PC-9 (cell line): Measurements from ENCODE around the gene CADM1. TPM values are rescaled to one million over a fixed set of nuclear protein-coding genes. Genes with fewer than 3 reads are reported as not detected.
A peak's percentile ranks its signal among the peaks of the same experiment; 100 is the strongest.

ENCODE experiments used
- BruUV-seq: library from RNA; stranded (reverse); fragments of 400-500 nt; replicated peaks from 2 replicates; lab custom pipeline; 2021; lab: Mats Ljungman, UMichigan
- CTCF ChIA-PET: fragments of 300-600 bp; sonication (Branson Sonifier 250); formaldehyde crosslinking; loops from one replicate; lab custom pipeline; 2022; ENCODE audit warnings: antibody characterized with exemption; lab: Charles Lee
- POLR2A ChIA-PET: fragments of 300-600 bp; sonication (Branson Sonifier 250); formaldehyde crosslinking; loops from one replicate; lab custom pipeline; 2022; ENCODE audit warnings: antibody characterized with exemption; ENCODE audit not compliant: unreplicated experiment; lab: Charles Lee
- DNase-seq, 2 experiments: peaks; one replicate each; pipeline versions ENCODE4 v3.0.0 to v3.0.0-alpha.2; 2015 to 2022; ENCODE audit warnings: mixed read lengths in 1 of 2
- H2AFZ ChIP-seq: fragments of 200-600 bp; sonication (generic); 2 replicates; pipeline ENCODE4 v1.8.1; 2017; ENCODE audit warnings: antibody characterized with exemption
- H3F3A ChIP-seq: fragments of 200-600 bp; sonication (generic); 2 replicates; pipeline ENCODE4 v1.8.1; 2017; ENCODE audit warnings: antibody characterized with exemption, mild to moderate bottlenecking, low read depth; ENCODE audit not compliant: insufficient read depth
- H3K27ac ChIP-seq: fragments of 200-600 bp; sonication (generic); 2 replicates; pipeline ENCODE4 v1.6.1; 2016; ENCODE audit warnings: mixed run types
- H3K27me3 ChIP-seq: fragments of 200-600 bp; sonication (generic); 2 replicates; pipeline ENCODE4 v1.6.1; 2016; ENCODE audit warnings: low read depth, mixed run types; ENCODE audit not compliant: insufficient read depth
- H3K36me3 ChIP-seq: fragments of 200-600 bp; sonication (generic); 2 replicates; pipeline ENCODE4 v1.6.1; 2016; ENCODE audit warnings: low read depth, mixed run types
- H3K4me1 ChIP-seq: fragments of 200-600 bp; sonication (generic); replicated peaks from 2 replicates; pipeline ENCODE4 v1.6.1; 2016; ENCODE audit warnings: mixed run types; ENCODE audit not compliant: insufficient read depth
- H3K4me2 ChIP-seq: fragments of 200-600 bp; sonication (generic); 2 replicates; pipeline ENCODE4 v1.6.1; 2017; ENCODE audit warnings: mixed run types
- H3K4me3 ChIP-seq: fragments of 200-600 bp; sonication (generic); 2 replicates; pipeline ENCODE4 v1.6.1; 2016; ENCODE audit warnings: mixed run types
- H3K79me2 ChIP-seq: fragments of 200-600 bp; sonication (generic); 2 replicates; pipeline ENCODE4 v1.6.1; 2017; ENCODE audit warnings: low read depth, mixed run types
- H3K9me2 ChIP-seq: fragments of 200-600 bp; sonication (generic); 2 replicates; pipeline ENCODE4 v1.8.1; 2017; ENCODE audit warnings: mild to moderate bottlenecking; ENCODE audit not compliant: insufficient read depth
- H3K9me3 ChIP-seq: fragments of 200-600 bp; sonication (generic); 2 replicates; pipeline ENCODE4 v1.8.1; 2016; ENCODE audit warnings: low read depth; ENCODE audit not compliant: insufficient read depth
- H4K20me1 ChIP-seq: fragments of 200-600 bp; sonication (generic); 2 replicates; pipeline ENCODE4 v1.8.1; 2017; ENCODE audit not compliant: insufficient read depth
- EZH2 ChIP-seq: fragments of 200-600 bp; sonication (generic); IDR thresholded peaks from 2 replicates; pipeline ENCODE4 v1.8.0; 2017; ENCODE audit warnings: antibody characterized with exemption, low read depth
- intact Hi-C: fragments of 100-400 bp; cut with micrococcal nuclease; formaldehyde crosslinking; loops from one replicate; pipeline ENCODE4 v1.10.0; 2022; ENCODE audit not compliant: unreplicated experiment
- total RNA-seq: library from RNA; stranded (reverse); gene quantifications from 2 replicates; pipeline ENCODE4 v1.2.3, GENCODE V29; 2021
- TF ChIP-seq, protein P1 (sequence below): fragments of 200-600 bp; sonication (generic); conservative IDR thresholded peaks from 2 replicates; pipeline ENCODE4 v1.6.1; 2017; ENCODE audit warnings: mixed run types, antibody characterized with exemption, mild to moderate bottlenecking, moderate library complexity

The CADM1 gene
- total RNA-seq, 1 experiment from 2014 or later: not detected

DNA sequence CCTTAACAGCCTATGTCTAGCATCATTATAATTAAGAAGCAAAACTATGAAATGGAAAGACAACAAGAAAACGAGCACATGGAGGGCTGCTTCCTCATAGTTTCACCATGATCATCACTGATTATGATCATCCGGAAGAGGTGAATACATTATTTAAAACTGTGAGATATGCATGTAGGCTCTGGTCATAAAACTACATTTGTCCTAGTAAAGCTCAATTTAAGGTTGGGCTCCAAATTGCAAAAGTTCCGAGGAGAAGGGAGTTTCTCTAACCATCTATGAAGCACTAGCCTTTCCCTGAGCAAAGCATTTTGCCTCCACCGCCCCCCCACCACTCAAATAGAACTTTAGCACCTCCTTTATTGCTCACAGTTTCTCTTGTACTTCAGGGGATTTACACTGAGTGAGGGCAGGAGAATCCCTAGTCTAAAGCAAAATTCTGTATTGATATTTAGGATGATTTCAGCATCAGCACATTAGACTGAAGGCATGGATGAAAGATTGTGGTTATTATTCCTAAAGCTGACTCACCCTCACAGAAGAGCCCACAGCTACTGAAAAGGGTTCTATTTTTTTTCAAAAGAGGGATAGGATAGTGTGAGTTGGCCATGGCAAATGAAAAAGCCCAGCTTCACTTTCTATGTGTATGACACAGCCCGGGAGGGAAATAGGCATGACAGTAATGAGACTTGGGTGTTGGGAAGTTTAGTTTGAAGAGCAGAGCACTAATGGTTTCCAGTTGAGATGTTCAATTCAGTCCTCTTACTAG, 203.4 kb downstream of the CADM1 start:
- BruUV-seq: no TSS peak
- no peak overlapping the region for H2AFZ ChIP-seq
- no peak overlapping the region for H3K4me2 ChIP-seq
- DNase-seq: no peak
- H3K4me1 ChIP-seq: no peaks in the 10 kb centered on the region
- H3K27me3 ChIP-seq: no peaks in the 10 kb centered on the region
- intact Hi-C loops: no loop called here
- no peak overlapping the region for H3K27ac ChIP-seq
- no peaks in the 10 kb centered on the region for H3K36me3 ChIP-seq
- ChIA-PET POLR2A (no interaction called here), CTCF (no interaction called here)
- H3K9me3 ChIP-seq: no peaks in the 10 kb centered on the region
- H3K4me3 ChIP-seq: no peak overlapping the region
- H4K20me1 ChIP-seq: no peaks in the 10 kb centered on the region
- H3F3A ChIP-seq: no peaks in the 10 kb centered on the region
- TF ChIP-seq, protein P1, sequence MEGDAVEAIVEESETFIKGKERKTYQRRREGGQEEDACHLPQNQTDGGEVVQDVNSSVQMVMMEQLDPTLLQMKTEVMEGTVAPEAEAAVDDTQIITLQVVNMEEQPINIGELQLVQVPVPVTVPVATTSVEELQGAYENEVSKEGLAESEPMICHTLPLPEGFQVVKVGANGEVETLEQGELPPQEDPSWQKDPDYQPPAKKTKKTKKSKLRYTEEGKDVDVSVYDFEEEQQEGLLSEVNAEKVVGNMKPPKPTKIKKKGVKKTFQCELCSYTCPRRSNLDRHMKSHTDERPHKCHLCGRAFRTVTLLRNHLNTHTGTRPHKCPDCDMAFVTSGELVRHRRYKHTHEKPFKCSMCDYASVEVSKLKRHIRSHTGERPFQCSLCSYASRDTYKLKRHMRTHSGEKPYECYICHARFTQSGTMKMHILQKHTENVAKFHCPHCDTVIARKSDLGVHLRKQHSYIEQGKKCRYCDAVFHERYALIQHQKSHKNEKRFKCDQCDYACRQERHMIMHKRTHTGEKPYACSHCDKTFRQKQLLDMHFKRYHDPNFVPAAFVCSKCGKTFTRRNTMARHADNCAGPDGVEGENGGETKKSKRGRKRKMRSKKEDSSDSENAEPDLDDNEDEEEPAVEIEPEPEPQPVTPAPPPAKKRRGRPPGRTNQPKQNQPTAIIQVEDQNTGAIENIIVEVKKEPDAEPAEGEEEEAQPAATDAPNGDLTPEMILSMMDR: no peak
- no peak for TF ChIP-seq EZH2
- no peaks in the 10 kb centered on the region for H3K79me2 ChIP-seq
- no peaks in the 10 kb centered on the region for H3K9me2 ChIP-seq

DNA sequence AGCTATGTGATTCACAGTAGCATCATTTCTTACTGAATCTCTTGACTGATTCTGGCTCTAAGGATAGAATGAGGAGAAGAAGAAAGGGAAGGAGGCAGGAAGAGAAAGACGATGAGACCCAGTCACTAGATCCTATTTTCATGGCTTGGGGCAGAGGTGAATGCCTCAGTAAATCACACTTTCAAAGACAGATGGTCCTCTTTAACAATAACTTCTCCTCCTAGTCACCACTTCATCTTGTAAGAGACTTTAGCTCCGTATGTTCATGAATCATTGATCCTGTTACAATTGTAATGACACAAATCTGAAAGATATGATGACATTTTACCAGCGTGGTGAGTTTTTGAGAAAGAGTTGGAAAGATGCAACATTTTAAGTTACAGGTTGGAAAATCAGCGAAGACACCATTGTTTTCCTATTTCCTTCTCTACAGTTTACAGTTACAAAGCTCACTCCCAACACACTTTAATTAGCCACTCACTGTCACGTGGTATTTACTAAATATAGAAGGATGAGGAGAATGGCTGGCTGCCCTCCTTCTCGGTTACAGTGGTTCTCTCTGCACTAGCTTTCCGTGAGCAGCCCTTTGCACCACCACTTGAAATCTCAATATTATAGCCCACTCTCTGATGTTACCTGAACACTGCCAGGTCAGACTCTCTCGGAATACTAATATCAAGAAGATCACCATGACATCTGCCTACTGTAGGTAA, 205.8 kb downstream of the CADM1 start:
- intact Hi-C loops: no loop called here
- 0 out of 2 replicates have a peak, but pooled peaks cover 9% of the 10 kb centered on the region for H3K27me3 ChIP-seq
- no peaks in the 10 kb centered on the region for H3K4me1 ChIP-seq
- H3K36me3 ChIP-seq: no peaks in the 10 kb centered on the region
- no peak for DNase-seq
- H2AFZ ChIP-seq: 0 out of 2 replicates have a peak overlapping the region, but pooled peaks have one; percentile 15
- no peak overlapping the region for H3K4me3 ChIP-seq
- H3K9me2 ChIP-seq: no peaks in the 10 kb centered on the region
- H3K4me2 ChIP-seq: no peak overlapping the region
- no peaks in the 10 kb centered on the region for H3K79me2 ChIP-seq
- TF ChIP-seq, protein P1: no peak
- H3K9me3 ChIP-seq: no peaks in the 10 kb centered on the region
- POLR2A ChIA-PET: no interaction called here
- H3K27ac ChIP-seq: no peak overlapping the region
- no TSS peak for BruUV-seq
- no peaks in the 10 kb centered on the region for H4K20me1 ChIP-seq
- CTCF ChIA-PET: no interaction called here
- H3F3A ChIP-seq: no peaks in the 10 kb centered on the region

DNA sequence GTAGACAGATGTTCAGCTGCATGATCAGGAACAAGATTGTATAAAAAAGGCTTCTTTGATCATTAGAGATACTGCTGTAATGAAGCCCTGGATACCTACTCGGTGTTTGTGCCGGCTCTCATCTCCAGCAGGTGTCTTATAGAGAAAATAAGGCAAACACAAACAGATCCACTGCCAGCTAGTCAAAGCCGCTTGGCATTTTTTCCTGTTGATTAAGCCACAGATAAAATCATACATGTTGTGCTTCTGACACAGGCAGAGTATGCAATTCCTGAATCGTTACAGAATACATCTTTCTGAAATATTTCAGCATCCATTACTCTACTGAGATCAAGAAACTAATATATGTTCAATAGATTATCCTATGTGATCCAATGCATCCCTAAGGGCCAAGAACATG, 206.9 kb downstream of the CADM1 start:
- Histone ChIP-seq H3K4me1 (no peaks in the 10 kb centered on the region), H3K9me3 (no peaks in the 10 kb centered on the region), H4K20me1 (no peaks in the 10 kb centered on the region), H3K9me2 (no peaks in the 10 kb centered on the region), H3K79me2 (no peaks in the 10 kb centered on the region), H3K27ac (no peak overlapping the region), H3F3A (no peaks in the 10 kb centered on the region), H3K4me3 (no peak overlapping the region), H3K4me2 (no peak overlapping the region), H3K27me3 (0 out of 2 replicates have a peak, but pooled peaks cover 11% of the 10 kb centered on the region), H3K36me3 (no peaks in the 10 kb centered on the region), H2AFZ (no peak overlapping the region)
- no peak for DNase-seq
- POLR2A ChIA-PET: no interaction called here
- TF ChIP-seq, protein P1: no peak
- TF ChIP-seq EZH2: no peak
- no TSS peak for BruUV-seq
- intact Hi-C loops: no loop called here
- CTCF ChIA-PET: no interaction called here
